SHP77 treated with DMSO at 0.1 percent for 48 hours (cell line): ENCODE data around the gene FBN1.

ENCODE experiments used
- DNase-seq: peaks from one replicate; lab custom pipeline; 2025; lab: John Stamatoyannopoulos, UW

Gene FBN1

DNA sequence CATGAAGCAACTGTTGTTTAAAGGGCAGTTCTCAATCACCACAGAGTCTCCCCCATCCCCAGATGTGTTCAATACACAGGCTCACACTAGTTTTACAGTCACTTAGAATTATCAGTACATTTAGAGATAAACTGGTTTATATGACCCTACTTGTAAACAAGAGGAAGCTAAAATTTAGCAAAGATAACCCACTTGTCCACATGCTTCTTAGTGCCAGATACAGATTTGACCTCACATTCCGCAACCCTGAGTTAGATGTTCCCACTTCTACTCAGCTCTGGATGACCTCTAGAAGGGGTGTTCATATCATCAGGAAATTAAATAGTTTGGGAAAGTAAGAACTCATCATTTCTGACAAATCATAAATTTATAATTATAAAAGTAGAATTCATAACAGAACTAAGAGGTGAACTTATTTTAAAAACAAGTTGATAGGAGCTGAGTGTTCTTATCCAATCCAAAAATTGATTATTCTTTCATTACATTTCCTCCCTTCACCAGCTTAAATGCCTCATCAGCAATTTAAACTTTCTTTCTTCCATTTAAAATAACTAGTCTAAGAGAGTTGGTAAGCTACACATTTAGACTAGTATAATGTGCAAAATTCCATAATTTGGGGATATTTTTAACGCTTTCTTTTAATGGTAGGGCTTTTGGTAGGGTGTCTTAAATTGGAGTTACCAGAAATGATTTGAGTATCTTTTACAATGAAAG, 131.2 kb downstream of the FBN1 start:
- no peak for DNase-seq

DNA sequence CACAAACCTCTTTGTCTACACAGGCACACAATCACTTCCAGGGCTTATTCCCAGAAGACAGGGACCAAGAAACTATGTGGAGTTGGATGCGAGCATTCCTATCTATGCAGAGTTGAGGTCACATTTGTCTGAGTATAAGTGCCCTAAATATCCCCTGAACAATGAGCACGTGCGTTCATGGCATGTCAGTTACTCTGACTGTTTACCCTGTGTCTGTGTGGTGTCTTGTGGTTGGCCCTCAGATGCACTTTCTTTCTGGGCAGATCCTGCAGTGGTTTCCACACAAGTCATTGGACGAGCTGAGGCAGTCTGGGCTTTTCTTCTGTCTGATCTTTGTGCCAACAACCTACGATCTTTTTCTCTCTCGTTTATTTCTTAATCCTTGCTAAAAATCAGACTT, 134.5 kb downstream of the FBN1 start:
- no peak for DNase-seq

DNA sequence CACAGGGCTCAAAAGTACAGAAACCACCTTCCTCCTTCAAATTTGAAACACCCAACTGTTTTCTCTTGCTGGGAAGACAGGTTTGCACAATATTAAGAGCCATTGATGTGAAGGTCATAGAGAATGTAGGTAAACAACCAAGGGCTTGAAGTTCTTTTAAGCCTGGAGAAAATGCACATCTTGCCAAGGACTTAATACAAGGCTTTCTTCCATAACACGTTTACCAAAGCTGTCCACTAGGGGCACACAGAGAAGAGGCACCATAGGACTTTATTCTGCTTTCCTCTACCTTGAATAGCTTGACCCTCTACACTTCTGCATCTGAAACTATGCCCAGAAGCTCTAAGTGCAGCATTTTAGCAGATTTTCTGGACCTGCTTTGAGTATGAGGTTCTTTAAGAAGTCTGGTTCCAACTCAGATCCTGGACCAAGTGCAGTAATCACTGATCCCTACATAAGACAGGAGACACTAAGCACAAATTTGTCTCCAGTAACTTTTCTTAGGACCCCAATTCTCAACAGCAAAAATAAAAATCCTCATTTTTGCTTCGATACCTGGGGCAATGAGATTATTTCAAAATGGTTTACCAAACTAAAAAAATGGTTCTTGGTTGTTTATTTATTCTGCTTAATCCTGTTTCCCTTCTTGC, 138.0 kb downstream of the FBN1 start:
- no peak for DNase-seq

DNA sequence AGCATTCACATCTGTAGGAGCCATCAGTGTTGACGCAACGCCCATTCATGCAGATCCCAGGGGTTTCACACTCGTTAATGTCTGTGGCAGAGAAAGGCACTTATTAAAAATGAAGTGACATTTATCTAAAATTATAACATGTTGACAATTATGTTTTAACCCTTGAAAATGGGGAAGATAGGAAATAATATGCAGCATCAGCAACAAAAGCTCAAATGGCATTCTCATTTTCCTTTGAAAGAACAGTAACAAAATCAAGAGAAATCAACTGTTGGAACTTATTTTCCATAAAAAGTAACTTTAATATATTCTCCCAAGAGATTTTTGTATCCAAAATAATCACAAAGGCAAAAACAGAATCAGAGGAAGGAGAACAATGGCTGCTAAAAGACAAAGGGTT, 140.4 kb downstream of the FBN1 start:
- DNase-seq, result no peak

DNA sequence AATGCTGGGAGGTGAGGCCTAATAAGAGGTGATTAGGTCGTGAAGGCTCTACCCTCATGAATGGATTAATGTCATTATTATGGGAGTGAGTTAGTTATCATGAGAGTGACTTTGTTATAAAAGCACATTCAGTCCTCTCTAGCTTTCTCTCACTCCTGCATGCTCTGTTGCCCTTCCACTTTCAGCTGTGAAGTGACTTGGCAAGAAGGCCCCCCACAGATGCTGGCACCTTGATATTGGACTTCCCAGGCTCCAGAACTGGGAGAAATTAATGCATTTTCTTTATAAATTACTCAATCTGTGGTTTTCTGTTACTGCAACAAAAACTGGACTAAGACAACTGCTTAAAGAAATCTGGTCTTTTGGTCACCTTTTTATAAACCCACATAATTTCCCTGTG, 144.3 kb downstream of the FBN1 start:
- DNase-seq, result no peak

DNA sequence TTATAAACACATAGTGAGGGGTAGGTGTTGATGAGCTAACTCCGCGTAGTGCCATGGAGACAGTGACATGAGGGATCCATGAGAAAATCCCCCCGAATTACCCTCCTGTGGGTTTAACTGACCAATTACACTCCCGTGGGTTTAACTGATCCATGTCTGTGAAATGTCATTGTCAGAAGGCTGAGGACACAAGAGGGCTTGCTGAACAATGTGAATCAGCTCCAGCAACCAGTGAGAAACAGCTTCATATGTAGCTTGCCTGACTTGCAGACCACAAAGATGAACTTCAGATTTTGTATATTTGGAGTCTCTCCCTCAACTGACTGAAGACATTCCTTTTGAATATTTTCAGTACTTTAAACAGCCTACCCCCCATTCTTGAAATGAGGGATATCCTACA, 144.9 kb downstream of the FBN1 start:
- no peak for DNase-seq

DNA sequence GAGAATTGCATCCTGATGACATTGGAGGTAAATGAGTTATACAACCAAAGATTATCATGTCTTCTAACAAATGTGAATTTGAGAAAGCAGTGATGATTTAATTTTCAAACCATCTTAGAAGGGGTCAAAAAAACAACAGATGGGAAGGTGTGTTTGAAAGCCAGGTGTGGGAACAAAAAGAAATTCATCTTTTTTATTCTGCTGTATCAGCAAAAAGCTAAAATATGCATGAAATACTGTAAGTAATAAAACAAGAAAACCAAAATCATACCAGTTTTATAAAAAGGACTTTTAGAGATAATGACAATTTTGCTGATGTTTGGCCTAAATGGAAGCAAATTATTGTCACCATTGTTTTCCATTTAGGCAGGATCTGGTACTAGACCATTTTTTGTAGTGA, 145.5 kb downstream of the FBN1 start:
- DNase-seq, result no peak

DNA sequence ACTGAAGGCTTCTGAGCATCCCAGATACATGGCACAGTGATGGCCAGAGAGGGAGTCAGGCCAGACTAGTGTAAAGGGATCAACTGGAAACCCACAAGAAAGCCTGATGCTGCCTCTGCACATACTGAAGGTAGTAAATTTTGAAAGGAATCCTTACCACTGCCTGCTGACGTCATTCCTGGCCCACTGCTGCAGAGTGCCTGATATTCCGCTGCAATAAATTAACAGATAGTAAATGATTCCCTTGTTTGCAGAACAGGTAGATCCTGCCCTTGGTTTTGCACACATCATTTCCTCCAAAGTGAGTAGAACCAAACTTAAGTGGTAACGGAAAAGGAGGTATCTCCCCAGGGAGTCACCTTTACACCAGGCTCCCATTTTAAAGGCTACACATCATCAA, 146.7 kb downstream of the FBN1 start:
- no peak for DNase-seq

DNA sequence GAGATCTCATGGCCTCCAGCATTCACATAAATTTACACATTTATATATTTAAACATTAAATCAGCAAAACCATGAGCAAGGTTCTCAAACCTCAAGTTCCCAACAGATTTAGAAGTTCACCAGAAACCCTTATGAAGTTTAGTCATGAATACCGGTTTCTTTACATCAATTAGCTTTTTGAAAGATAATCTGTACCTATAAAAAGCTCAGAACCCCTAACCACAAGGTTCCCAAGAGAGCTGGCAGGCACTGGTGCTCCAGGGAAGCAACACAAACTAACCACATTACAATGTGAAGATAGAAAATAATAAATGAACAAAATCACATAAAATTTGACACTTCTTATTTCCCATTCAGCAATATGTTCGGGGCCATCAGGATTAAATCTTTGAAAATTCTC, 150.9 kb downstream of the FBN1 start:
- no peak for DNase-seq

DNA sequence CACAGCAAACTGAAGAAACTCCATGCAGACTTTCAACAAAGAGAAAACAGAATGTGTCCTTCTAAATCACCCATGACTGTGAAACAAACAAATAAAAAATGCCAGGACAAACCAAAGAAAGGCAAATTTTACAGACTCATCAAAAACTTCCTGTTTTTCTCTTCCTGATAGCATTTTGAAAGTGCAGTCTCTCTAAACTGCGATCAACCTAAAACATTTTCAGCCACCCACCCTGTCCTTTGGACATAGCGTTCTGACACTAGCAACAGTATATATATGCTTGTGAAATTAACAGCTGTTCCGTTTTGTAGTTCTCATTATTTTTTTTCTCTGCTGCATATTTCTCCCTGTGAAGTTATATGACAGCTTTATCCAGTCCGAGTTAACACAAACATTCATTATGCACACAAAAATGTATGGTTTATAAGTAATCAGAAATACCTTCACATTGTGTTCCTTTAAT, 151.7 kb downstream of the FBN1 start:
- no peak for DNase-seq

DNA sequence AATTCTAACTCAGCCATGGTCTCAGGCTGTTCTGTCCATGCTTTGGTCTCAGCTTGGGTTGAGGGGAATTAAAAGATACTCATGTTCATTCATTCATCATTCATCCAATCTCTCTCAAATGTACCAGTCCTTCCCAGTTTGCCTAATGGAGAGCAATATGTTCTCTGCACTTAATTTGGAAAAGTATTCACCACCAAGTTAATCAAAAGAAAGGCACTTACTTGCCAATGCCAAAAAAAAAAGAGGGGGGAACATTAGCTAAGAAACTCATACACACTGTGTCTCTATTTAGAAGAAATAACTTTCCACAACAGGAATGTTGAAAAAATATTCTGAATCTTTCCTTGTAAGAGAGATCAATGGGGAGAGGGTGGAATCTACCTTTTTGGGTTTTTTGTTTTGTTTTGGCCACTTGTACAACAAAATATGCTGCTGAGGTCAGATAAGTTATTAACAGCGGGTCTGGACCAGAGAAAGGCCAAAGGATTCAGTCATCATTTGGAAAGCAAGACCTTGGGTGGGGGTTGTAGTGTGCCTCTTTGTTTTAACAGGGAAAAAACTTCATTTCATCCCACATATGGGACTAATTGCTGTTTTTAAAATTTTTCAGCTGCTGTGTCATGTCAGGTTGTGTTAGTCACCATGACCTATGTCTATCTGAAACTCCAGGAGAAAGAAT, 152.3 kb downstream of the FBN1 start:
- no peak for DNase-seq

DNA sequence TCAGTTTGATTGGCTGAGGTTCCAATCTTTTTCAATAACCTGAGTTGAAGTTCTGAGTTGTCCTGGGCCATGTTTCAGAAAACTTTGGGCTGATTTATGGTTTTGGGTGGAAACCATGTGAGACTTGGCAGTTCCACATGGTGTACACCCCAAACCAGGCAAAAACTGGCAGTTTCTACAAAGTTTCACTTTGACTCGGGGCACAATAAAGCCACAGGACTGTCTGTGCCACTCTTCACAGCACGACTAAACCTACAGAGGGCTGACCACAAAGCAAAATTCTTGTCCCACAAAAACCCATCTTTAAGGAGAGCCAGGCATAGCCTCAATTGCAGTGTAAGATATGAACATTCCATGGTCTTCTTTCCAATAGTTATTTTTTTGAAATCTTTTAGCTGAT, 159.3 kb downstream of the FBN1 start:
- no peak for DNase-seq

DNA sequence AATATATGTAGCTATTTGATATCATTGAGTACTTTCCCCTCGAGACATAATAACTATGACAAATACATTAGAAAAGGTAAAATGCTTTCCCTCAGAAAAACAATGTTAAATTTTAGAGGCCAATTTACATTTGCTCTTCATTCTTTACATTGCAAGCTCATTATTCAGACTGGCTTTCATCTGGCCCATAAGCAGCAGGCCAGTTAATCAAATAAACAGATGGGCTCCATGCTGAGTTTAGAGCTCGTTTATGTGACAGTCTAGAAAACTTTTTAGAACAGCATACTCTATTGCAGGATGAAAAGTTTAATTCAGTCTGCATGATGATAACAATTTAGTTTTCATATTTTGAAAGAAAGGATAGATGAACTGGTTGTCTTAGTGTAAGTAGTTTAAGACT, 163.7 kb downstream of the FBN1 start:
- no peak for DNase-seq

DNA sequence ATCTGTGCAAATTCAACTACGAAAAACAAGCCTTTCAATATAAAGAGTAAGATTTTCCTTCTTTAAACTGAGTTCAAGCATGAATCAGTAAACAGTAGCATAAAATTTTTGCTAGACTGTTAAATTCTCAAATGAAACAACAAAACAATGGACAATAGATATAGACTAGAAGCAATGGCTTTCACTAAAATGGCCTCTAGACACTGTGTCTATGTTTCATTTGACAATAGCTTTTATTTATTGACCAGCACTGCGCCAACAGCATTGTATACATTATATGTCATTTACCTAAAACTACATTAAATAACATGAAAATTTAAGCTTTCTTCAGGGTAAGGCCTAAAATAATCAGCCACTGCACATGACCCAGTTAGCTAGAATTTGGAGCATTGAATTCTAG, 165.8 kb downstream of the FBN1 start:
- DNase-seq, result no peak

DNA sequence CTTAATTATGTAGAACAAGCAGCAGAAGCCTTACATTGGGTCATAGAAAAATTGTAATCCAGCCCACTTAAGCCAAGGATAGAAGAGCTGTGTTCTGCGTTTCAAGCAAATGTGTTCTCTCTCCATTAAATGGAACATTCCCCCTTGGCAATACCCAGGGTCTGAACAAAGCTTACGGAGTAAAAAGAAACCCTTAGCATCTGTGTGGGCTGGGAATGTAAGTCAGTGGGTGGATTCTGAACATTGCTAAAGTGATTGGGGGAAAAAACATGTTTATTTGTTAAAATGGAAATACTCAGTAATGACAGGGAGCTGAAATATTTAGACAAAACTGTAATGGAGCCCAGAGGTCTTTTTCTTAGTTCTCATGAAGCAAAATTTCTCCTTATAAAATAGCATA, 166.9 kb downstream of the FBN1 start:
- DNase-seq, result no peak

DNA sequence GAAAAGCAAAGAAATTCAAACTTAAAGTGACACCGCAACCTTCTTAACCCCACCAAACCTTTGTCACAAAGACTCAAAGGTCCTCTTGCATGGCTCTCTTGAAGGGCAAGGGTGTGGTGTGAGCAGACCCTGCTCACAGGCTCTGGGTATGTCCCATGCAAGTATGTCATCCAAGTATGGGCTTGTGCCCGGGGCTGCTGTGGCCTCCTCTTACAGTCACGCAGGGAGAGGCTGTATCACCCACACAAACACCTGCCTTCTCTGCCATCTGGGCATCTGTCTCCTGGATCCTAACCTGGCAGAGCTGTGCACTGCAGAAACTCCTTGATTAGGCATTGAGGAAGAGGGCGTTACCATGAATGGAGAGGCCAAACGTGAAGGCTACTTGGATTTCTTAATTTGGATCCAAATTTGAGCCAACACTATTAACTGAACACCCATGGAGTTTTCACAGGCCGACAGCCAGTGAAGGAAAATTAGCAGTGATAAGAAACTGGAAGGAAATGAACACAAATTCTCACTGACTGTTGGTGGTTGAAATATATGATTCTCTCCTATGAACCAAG, 167.6 kb downstream of the FBN1 start:
- no peak for DNase-seq

DNA sequence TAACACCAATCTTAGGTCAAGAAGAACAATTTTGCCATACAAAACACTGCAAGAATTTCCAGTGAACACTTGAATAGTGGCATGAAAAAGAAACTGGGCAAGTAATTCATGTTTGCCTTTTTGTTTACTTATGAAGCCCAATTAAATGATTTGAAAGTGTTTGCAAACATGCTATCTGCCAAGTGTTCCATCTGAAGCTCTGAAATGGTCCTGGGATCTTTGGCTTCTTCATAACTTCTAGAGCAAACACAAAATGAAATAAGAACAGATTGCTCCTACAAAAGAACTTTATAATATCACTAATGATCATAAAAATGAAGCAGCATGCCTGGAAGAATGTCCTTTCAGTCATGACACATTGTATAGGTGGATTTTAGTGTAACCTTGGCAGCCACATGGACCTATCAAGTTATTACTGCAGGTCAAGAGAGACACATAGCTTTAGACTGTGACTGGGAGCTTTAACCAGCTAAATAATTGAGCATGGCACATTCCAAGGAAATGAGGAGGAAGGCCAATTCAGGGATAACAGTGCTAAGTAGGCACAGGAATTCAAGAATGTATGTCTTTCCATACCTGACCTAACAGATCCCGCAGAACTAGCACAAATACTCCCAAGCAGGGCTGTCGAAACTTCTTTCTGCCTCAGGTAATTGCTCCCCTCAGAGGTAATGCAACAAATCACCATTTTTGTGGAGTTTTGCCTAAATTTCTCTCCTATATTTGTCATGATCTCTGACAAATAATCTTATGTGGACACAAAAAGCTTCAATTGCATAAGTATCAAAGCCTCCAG, 169.7 kb downstream of the FBN1 start:
- DNase-seq, result no peak

DNA sequence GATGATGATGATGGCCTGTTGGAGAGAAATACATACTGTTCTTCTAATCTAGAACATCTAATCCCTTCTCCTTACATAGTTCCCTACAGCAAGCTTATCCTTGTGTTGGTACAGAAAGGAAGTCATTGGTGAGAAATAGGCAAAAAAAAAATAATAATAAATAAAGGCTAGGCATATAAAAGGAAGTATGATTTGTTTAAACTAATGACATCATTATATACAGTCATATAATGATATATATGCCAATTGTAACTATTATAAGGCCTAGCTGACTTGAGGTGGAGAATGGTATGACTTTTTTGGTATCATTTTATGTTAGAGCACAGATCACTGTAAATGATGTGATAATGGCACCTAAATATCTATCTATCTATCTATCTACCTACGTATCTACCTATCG, 171.8 kb downstream of the FBN1 start:
- DNase-seq, result no peak

DNA sequence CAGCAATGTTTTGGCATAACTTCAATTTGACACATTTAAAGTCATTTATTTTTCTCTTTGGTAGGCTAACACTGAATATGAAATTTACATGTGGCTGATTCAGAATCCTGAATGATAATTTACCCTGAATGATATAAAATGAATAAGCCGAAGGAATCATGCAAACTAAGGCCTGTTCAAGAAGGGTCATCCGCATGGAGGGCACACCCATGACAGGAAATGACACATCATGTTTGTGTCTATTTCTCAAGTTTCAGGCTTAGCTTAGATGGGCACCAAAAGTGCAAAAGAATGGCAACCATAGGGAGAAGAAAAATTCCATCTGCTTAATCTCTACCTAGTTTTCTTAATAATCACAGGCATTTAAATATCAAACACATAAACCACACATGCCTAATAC, 172.8 kb downstream of the FBN1 start:
- DNase-seq, result no peak

DNA sequence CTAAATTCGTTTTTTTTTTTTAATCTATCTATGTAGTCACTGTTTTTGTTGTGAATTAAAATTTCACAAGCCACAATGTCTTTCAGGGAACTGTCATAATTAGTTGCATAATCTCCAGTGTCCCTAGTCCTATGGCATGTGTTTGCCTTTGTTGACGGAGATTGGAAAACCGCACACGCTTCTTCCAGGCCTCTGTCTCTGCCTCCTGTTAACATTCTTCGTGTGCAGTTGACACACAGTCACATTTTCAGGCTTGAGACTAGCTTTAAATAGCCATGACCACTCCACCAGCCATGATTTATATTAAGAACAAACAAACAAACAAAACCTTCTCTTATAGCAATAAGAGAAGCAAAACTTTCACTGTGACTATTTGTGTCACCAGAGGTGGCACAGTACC, 174.4 kb downstream of the FBN1 start:
- DNase-seq, result no peak

DNA sequence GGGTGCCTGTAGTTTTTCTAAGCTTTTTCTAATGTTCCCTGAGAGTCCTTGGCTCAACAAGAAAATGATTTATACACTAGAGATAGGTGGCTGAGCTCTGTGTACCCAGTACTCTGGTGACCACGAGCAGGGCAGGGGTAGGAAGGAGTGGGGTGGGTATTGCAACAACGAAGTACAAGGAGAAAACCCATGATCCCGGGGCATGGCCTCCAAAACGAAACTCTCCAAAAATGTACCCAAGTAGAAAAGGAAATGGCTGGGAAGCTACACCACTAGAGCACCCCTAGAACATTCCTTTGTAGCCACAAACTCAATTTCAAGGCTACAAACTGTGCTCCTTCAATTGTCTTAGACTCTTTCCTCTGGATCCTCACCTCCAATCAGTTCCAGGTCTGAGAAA, 175.4 kb downstream of the FBN1 start:
- no peak for DNase-seq

DNA sequence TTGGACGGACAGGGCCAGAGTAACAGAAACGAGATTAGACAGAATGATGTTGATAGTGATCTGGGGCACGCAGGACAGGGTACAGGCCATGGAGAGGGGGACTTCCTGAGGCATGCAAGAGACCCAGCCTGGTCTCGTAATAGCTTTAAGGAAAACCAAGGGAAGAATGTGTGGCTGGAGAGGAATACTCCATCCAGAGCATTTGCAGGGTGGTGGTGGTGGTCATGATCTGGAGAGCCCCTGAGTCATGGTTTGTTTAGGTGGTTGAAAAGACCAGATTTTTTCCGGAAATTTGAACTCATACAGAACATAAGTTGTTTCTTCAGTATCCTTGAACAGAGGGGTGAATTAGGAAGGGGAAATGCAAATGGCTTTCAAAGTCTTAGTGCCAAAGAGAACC, 175.8 kb downstream of the FBN1 start:
- no peak for DNase-seq
